Left lung (tissue), 10 donors: Measurements from ENCODE around the gene FRMD4A. TPM values are rescaled to one million over a fixed set of nuclear protein-coding genes. Genes with fewer than 3 reads are reported as not detected.
"Not testable (repeated sequence)": the region's sequence is repeated elsewhere in the genome, so short reads cannot be mapped to it uniquely, and the experiment has no call there.

Experiments used
- ATAC-seq: fragments of 200-7000 bp; cut with Tn5 transposase; one replicate; pipeline ENCODE4 v1.9.1; 2020; ENCODE audit warnings: moderate library complexity
- DNase-seq, 4 donors: peaks; one replicate each; pipeline ENCODE4 v3.0.0-alpha.2; 2013 to 2020
- H3K27ac ChIP-seq, 2 donors: fragments of 200-600 bp; sonication (generic) in 1 of 2; one replicate each; pipeline versions ENCODE4 v1.5.0 to v1.8.0; 2020 to 2021
- H3K27me3 ChIP-seq, 2 donors: fragments of 200-600 bp; sonication (generic) in 1 of 2; one replicate each; pipeline versions ENCODE4 v1.5.0 to v1.8.0; 2020 to 2021
- H3K36me3 ChIP-seq, 2 donors: fragments of 200-600 bp; sonication (generic) in 1 of 2; one replicate each; pipeline versions ENCODE4 v1.5.0 to v1.8.0; 2020 to 2021
- H3K4me1 ChIP-seq, 2 donors: fragments of 200-600 bp; one replicate each; pipeline ENCODE4 v1.8.0; 2021
- H3K4me3 ChIP-seq, 2 donors: fragments of 200-600 bp; sonication (generic) in 1 of 2; one replicate each; pipeline versions ENCODE4 v1.5.0 to v1.8.0; 2020 to 2021; ENCODE audit warnings: mild to moderate bottlenecking in 1 of 2
- H3K9me3 ChIP-seq, 2 donors: fragments of 200-600 bp; sonication (generic) in 1 of 2; one replicate each; pipeline versions ENCODE4 v1.5.0 to v1.8.0; 2020 to 2021
- CTCF ChIP-seq, 2 donors: fragments of 200-600 bp; sonication (generic) in 1 of 2; IDR thresholded peaks; one replicate each; pipeline versions ENCODE4 v1.5.0 to v1.8.0; 2021; ENCODE audit warnings: antibody characterized with exemption in 2 of 2
- intact Hi-C, 2 donors: fragments of 100-400 bp; cut with DNase I; formaldehyde crosslinking; loops; one replicate each; pipeline versions ENCODE4 v1.11.2 to v1.14.2; 2022
- polyA plus RNA-seq, 6 donors: library from polyadenylated mRNA; unstranded; fragments of 120-200 nt; gene quantifications; one replicate each; pipeline ENCODE4 v1.2.1, GENCODE V29; 2013; ENCODE audit not compliant: insufficient read length in 6 of 6
- total RNA-seq, 2 donors: library from RNA; stranded (reverse); fragmentation: NEBNext Ultra II Directional; extraction: Animal tissue kit (Norgen Biotek cat#: 25700); gene quantifications; one replicate each; pipeline ENCODE4 v1.2.1, GENCODE V29; 2021
- donor health status: DM: no; HTN: yes; CAD: no.
- donor health status: DM: no; HTN: no; CAD: no.

The FRMD4A gene
- total and polyA plus RNA-seq, 8 donors = 33.9 to 62.8 (median 57.0) TPM

- DNase-seq (no peak), ATAC-seq (no peak)
- Histone ChIP-seq H3K27me3 (no peaks in the 10 kb centered on the region), H3K4me3 (no peak overlapping the region), H3K9me3 (no peaks in the 10 kb centered on the region), H3K36me3 (no peaks in the 10 kb centered on the region), H3K27ac (no peak overlapping the region), H3K4me1 (no peaks in the 10 kb centered on the region)
- intact Hi-C loops = no loop called here
- TF ChIP-seq CTCF (IDR thresholded peaks at IDR 0.05) = no peak
These were observed 408.8 kb downstream of the FRMD4A start for GRCh38 chr10:13921941-13922340.

- H3K27ac ChIP-seq, H3K4me1 ChIP-seq, intact Hi-C loops, H3K4me3 ChIP-seq, H3K9me3 ChIP-seq, ATAC-seq, H3K27me3 ChIP-seq, DNase-seq, H3K36me3 ChIP-seq: not testable (repeated sequence)
These were observed 409.6 kb downstream of the FRMD4A start for GRCh38 chr10:13921131-13921530.

GRCh38 chr10:13920465-13920864 lies 410.3 kb downstream of the FRMD4A start:
- no peaks in the 10 kb centered on the region for H3K27me3 ChIP-seq
- intact Hi-C loops = no loop called here
- no peaks in the 10 kb centered on the region for H3K36me3 ChIP-seq
- no peak for TF ChIP-seq CTCF (IDR thresholded peaks at IDR 0.05)
- no peak overlapping the region for H3K27ac ChIP-seq
- ATAC-seq = no peak
- no peak overlapping the region for H3K4me3 ChIP-seq
- H3K9me3 ChIP-seq = no peaks in the 10 kb centered on the region
- H3K4me1 ChIP-seq = no peaks in the 10 kb centered on the region
- no peak for DNase-seq

- DNase-seq (no peak), ATAC-seq (no peak)
- H3K27ac ChIP-seq = no peak overlapping the region
- intact Hi-C loops = no loop called here
- H3K4me3 ChIP-seq = no peak overlapping the region
- no peaks in the 10 kb centered on the region for H3K9me3 ChIP-seq
- no peaks in the 10 kb centered on the region for H3K36me3 ChIP-seq
- H3K27me3 ChIP-seq = no peaks in the 10 kb centered on the region
- no peak for TF ChIP-seq CTCF (IDR thresholded peaks at IDR 0.05)
- H3K4me1 ChIP-seq = no peaks in the 10 kb centered on the region
These were observed 410.7 kb downstream of the FRMD4A start for GRCh38 chr10:13920031-13920430.

GRCh38 chr10:13917791-13918190 lies 412.9 kb downstream of the FRMD4A start:
- Histone ChIP-seq H3K4me1 (no peaks in the 10 kb centered on the region), H3K4me3 (no peak overlapping the region), H3K36me3 (no peaks in the 10 kb centered on the region), H3K27me3 (no peaks in the 10 kb centered on the region), H3K27ac (no peak overlapping the region), H3K9me3 (no peaks in the 10 kb centered on the region)
- ATAC-seq (no peak), DNase-seq (no peak)
- no peak for TF ChIP-seq CTCF (IDR thresholded peaks at IDR 0.05)
- intact Hi-C loops = no loop called here

GRCh38 chr10:13916384-13916947 lies 414.3 kb downstream of the FRMD4A start:
- H3K4me3 ChIP-seq = no peak overlapping the region
- H3K9me3 ChIP-seq = no peaks in the 10 kb centered on the region
- intact Hi-C loops = no loop called here
- H3K27me3 ChIP-seq = no peaks in the 10 kb centered on the region
- TF ChIP-seq CTCF (IDR thresholded peaks at IDR 0.05) = no peak
- no peaks in the 10 kb centered on the region for H3K4me1 ChIP-seq
- DNase-seq (no peak), ATAC-seq (no peak)
- no peak overlapping the region for H3K27ac ChIP-seq
- no peaks in the 10 kb centered on the region for H3K36me3 ChIP-seq
